ENCODE measurements around the gene PLAAT5.
"Not testable (repeated sequence)": the region's sequence is repeated elsewhere in the genome, so short reads cannot be mapped to it uniquely, and the experiment has no call there.

The PLAAT5 gene

DNA sequence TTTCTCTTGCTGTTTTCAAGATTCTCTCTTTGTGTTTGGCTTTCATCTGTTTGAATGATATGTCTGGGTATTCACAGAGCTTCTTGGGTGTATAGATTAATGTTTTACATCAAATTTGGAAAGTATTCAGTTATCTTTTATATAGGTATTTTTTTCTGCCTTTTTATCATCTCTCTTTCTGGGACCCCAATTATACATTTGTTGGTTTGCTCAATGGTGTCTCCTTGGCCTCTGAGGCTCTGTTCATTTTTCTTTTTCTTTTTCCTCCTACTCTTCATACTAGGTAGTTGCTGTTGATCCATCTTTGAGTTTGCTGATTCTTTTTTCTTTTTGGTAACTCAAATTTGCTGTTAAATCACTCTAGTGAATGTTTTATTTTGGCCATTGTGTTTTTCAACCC, 14.3 kb downstream of the PLAAT5 start:
- no peak for DNase-seq

GRCh38 chr11:63472372-63472771, 18.6 kb downstream of the PLAAT5 start:
- DNase-seq, result no peak

DNA sequence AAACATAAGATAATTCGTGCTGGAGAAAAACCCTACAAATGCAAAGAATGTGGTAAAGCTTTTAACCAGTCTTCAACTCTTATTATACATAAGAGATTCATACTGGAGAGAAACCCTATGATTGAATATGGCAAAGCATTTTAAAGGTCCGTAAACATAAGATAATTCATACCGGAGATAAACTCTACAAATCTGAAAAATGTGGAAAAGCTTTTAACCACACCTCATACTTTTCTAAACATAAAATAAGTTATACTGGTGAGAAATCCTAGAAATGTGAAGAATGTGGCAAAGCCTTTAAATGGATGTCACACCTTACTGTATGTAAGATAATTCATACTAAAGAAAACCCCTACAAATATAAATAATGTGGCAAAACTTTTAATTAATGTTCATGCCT, 20.7 kb downstream of the PLAAT5 start:
- DNase-seq, result no peak

DNA sequence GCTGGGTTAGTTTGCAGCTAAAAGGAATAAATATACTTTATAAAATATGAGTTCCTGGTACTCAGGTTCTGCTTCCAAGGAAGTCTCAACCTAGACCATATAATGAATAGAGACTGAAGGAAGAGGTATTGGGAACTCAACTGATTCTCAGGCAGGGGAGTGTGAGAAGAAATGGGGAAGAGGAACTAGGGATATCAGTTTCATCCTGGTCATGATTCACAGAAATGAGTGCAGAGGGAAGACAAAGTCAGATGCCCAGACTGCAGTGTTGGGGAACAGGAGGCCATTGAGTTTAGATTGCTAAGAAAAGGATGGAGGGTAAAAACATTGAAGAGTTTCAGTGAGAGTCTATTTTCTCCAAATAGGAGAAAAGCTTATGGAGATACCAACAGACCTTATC, 28.8 kb downstream of the PLAAT5 start:
- DNase-seq, result no peak

DNA sequence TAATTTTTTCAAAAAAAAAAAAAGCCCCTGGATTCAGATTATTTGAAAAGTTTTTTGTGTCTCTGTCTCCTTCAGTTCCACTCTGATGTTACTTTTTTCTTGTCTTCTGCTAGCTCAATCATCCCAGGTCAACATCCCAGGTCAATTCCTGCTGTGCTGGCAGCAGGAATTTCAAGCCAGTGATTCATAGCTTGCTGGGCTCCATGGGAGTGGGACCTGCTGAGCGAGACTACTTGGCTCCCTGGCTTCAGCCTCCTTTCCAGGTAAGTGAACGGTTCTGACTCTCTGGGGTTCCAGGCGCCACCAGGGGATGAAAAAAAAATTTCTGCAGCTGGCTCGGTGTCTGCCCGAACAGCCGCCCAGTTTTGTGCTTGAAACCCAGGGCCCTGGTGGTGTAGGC, 31.4 kb downstream of the PLAAT5 start:
- no peak for DNase-seq

DNA sequence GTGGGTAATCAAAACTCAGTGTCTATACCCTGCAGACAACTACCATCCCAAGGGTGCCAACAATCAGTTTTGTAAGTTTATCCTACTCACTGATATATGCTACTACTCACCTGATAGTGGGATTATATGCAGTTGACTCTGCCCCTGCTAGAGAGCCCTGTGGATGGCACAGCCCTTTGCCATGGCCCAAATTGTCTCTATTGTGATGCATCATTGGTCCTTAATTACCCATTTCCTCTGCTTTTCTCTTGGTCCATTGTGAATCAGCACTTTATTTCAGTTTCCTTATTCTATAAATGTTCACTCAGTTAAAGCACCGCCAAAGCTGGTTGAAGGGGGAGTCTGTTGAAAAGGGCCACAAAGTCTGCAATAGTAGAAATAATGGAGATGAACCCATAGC, 42.3 kb downstream of the PLAAT5 start:
- no peak for DNase-seq

DNA sequence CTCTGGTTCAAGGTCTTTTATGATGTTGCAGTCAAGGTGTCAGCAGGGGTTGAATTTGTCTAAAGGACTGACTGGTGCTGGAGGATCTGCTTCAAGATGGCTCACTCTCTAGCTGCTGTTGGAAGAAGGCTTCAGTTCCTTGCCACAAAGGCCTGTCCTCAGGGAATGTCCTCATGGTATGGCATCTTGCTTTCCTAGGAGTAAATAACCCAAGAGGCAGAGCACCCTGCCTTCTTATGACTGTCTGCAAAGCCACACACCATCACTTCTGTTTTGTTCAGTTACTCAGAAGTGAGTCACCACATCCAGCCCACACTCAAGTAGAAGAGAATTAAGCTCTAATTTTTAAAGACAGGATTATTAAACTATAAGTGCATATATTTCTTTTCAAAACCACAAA, 45.2 kb downstream of the PLAAT5 start:
- DNase-seq, result no peak

- no peak for DNase-seq
Observed at GRCh38 chr11:63445118-63445517, 45.8 kb downstream of the PLAAT5 start.

DNA sequence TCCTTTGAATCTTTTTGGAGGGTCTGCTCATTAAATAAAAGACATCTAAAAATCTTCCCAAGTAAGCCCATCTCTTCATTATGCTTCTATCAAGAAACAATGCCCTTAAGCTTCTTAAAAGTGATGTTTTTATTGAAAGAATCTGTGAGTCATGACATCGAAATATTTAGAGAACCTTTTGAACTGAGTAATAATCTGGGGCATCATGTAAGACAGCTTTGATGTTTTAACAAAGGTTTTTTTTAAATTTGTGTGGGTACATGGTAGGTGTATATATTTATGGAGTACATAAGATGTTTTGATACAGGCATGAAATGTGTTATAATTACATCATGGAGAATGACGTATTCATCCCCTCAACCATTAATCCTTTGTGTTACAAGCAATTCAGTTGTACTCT, 46.8 kb downstream of the PLAAT5 start:
- no peak for DNase-seq

DNA sequence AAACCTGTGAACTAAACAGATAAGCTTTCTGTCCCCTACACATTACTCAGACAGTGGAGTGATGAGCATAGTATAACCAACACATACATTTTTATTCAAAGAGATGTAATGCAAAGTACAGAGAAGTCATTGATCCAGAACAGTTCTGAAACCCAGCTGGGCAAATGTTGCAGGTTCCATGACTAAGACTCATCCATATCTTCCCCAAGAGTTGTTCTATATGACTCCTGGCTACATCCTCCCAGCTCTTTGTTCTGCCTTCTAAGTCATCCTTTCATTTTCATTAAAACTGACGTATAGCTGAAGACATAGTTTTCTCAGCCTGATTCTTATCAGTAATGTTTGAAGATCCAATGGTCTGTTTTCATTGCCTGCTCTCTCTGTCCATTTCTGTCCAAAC, 47.3 kb downstream of the PLAAT5 start:
- no peak for DNase-seq

DNA sequence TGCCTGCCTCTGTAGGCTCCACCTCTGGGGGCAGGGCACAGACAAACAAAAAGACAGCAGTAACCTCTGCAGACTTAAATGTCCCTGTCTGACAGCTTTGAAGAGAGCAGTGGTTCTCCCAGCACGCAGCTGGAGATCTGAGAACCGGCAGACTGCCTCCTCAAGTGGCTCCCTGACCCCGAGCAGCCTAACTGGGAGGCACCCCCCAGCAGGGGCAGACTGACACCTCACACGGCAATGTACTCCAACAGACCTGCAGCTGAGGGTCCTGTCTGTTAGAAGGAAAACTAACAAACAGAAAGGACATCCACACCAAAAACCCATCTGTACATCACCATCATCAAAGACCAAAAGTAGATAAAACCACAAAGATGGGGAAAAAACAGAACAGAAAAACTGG, 55.1 kb downstream of the PLAAT5 start:
- DNase-seq, result not testable (repeated sequence)

DNA sequence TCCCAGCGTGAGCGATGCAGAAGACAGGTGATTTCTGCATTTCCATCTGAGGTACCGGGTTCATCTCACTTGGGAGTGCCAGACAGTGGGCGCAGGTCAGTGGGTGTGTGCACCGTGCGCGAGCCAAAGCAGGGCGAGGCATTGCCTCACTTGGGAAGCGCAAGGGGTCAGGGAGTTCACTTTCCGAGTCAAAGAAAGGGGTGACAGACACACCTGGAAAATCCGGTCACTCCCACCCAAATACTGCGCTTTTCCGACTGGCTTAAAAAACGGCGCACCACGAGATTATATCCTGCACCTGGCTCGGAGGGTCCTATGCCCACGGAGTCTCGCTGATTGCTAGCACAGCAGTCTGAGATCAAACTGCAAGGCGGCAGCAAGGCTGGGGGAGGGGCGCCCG, 55.6 kb downstream of the PLAAT5 start:
- not testable (repeated sequence) for DNase-seq

DNA sequence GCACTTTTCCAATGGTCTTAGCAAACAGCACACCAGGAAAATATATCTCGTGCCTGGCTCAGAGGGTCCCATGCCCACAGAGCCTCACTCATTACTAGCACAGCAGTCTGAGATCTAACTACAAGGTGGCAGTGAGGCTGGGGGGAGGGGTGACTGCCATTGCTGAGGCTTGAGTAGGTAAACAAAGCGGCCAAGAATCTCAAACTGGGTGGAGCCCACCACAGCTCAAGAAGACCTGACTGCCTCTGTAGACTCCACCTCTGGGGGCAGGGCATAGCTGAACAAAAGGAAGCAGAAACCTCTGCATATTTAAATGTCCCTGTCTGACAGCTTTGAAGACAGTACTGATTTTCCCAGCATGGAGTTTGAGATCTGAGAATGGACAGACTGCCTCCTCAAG, 60.2 kb downstream of the PLAAT5 start:
- not testable (repeated sequence) for DNase-seq

DNA sequence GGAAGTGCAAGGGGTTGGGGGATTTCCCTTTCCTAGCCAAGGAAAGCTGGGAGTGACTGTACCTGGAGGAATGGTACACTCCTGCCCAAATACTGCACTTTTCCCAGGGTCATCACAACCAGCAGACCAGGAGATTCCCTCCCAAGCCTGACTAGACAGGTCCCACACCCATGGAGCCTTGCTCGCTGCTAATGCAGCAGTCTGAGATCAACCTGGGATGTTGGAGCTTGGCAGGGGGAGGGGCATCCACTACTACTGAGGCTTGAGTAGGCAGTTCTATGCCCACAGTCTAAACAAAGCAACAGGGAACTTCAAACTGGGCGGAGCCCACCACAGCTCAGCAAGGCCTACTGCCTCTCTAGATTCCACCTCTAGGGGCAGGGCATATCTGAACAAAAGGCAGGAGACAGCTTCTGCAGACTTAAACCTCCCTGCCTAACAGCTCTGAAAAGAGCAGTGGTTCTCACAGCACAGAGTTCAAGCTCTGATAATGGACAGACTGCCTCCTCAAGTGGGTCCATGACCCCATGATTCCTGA, 62.9 kb downstream of the PLAAT5 start:
- DNase-seq, result no peak

DNA sequence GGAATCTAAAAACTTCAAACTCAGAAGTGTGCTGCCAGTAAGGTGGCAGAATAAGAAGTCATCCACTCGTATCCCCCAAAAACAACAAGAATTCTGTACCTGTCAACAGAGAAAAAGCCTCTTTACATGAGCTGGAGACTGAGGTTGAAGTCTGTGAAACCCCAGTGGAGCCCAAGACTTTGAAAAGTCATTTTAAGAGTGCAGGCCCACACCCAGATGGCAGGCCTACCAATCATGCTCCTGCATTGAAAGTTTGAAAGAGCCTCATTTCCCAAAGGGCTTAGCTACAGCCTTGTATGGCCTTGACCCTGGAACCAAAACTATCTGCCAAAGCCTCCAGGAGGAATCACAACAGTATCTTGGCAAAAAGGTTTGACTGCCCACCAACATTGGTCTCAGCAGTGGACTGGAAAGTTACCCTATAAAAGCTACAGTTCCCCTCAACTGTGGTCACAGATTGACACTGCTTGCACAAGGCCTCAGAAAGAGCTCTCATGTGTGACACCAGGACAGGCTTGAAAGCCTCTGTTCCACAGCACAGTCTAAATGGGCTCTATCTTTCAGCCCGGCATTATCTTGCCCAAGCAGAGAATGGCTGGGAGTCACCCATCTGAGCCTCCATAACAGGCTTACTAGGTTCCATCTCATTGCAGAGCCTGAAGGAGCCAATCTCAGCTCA, 73.7 kb downstream of the PLAAT5 start:
- no peak for DNase-seq
